GM21737 (cell line): ENCODE data around the gene SLCO4A1.

Experiments used
- ATAC-seq: cut with Tn5 transposase; IDR thresholded peaks from one replicate; pipeline ENCODE4 v1.9.1; 2021; ENCODE audit warnings: mild to moderate bottlenecking, moderate library complexity; ENCODE audit not compliant: unreplicated experiment

Gene SLCO4A1

GRCh38 chr20:62663145-62664018 lies 21.1 kb downstream of the SLCO4A1 start:
- no peak for ATAC-seq

GRCh38 chr20:62664019-62664971 lies 22.0 kb downstream of the SLCO4A1 start:
- ATAC-seq: no peak

GRCh38 chr20:62665153-62665754 lies 23.0 kb downstream of the SLCO4A1 start:
- no peak for ATAC-seq

- no peak for ATAC-seq
Measured at GRCh38 chr20:62665826-62666735, 23.8 kb downstream of the SLCO4A1 start.

- ATAC-seq: no peak
Measured at GRCh38 chr20:62666736-62667529, 24.6 kb downstream of the SLCO4A1 start.

GRCh38 chr20:62667530-62668440 lies 25.5 kb downstream of the SLCO4A1 start:
- ATAC-seq: no peak

- ATAC-seq: no peak
Measured at GRCh38 chr20:62668441-62669027, 26.2 kb downstream of the SLCO4A1 start.

- no peak for ATAC-seq
Measured at GRCh38 chr20:62669249-62669648, 26.9 kb downstream of the SLCO4A1 start.

GRCh38 chr20:62670156-62670555 lies 27.9 kb downstream of the SLCO4A1 start:
- no peak for ATAC-seq

GRCh38 chr20:62670998-62671397 lies 28.7 kb downstream of the SLCO4A1 start:
- ATAC-seq: no peak

GRCh38 chr20:62671765-62672164 lies 29.5 kb downstream of the SLCO4A1 start:
- ATAC-seq: no peak

- no peak for ATAC-seq
Measured at GRCh38 chr20:62674370-62674769, 32.1 kb downstream of the SLCO4A1 start.

GRCh38 chr20:62675156-62675876 lies 33.0 kb downstream of the SLCO4A1 start:
- ATAC-seq: no peak

GRCh38 chr20:62675877-62676260 lies 33.6 kb downstream of the SLCO4A1 start:
- ATAC-seq: no peak

GRCh38 chr20:62676976-62677375 lies 34.7 kb downstream of the SLCO4A1 start:
- ATAC-seq: no peak

- ATAC-seq: no peak
Measured at GRCh38 chr20:62677678-62678077, 35.4 kb downstream of the SLCO4A1 start.

GRCh38 chr20:62678553-62678952 lies 36.2 kb downstream of the SLCO4A1 start:
- ATAC-seq: no peak
